Activated CD8-positive, alpha-beta T cell treated with anti-CD3 and anti-CD28 coated beads, Interleukin-2, amount 10 ng/mL, durations not matched to agents 7 days and 5 days (primary cell): ENCODE results near the gene MTFP1. TPM values are rescaled to one million over a fixed set of nuclear protein-coding genes. Genes with fewer than 3 reads are reported as not detected.
"Not testable (repeated sequence)": the region's sequence is repeated elsewhere in the genome, so short reads cannot be mapped to it uniquely, and the experiment has no call there.

Source experiments
- ATAC-seq: fragments of 150-1000 bp; cut with Tn5 transposase; one replicate; pipeline ENCODE4 v1.10.0; 2021; ENCODE audit warnings: moderate library complexity
- CTCF ChIA-PET: fragments of 350-600 bp; sonication (Branson Sonifier 250); formaldehyde crosslinking; loops from one replicate; lab custom pipeline; 2021; ENCODE audit warnings: antibody characterized with exemption; lab: Charles Lee
- POLR2A ChIA-PET: fragments of 350-600 bp; sonication (Branson Sonifier 250); formaldehyde crosslinking; loops from one replicate; lab custom pipeline; 2021; ENCODE audit warnings: antibody characterized with exemption; lab: Charles Lee
- DNase-seq: peaks from one replicate; pipeline ENCODE4 v3.0.0-alpha.2; 2020
- H3K27ac Mint-ChIP-seq: one replicate; pipeline ENCODE4 v1.8.0; 2021; ENCODE audit warnings: mild to moderate bottlenecking, mixed read lengths
- H3K27me3 Mint-ChIP-seq: one replicate; pipeline ENCODE4 v1.8.0; 2021; ENCODE audit warnings: low read depth, mixed read lengths
- H3K36me3 Mint-ChIP-seq: one replicate; pipeline ENCODE4 v1.8.0; 2021; ENCODE audit warnings: low read depth, mixed read lengths
- H3K4me1 Mint-ChIP-seq: one replicate; pipeline ENCODE4 v1.8.0; 2021; ENCODE audit warnings: low read depth, mixed read lengths
- H3K4me3 Mint-ChIP-seq: one replicate; pipeline ENCODE4 v1.8.0; 2021; ENCODE audit warnings: mild to moderate bottlenecking, mixed read lengths
- H3K9me3 Mint-ChIP-seq: one replicate; pipeline ENCODE4 v1.8.0; 2022; ENCODE audit warnings: mixed read lengths; ENCODE audit not compliant: insufficient read depth
- total RNA-seq, 2 experiments: library from RNA; stranded (reverse); gene quantifications; one replicate each; pipeline ENCODE4 v1.2.3, GENCODE V29; 2021

Gene MTFP1
- total RNA-seq, 2 experiments from 2014 or later = 67.4 to 68.0 TPM

DNA sequence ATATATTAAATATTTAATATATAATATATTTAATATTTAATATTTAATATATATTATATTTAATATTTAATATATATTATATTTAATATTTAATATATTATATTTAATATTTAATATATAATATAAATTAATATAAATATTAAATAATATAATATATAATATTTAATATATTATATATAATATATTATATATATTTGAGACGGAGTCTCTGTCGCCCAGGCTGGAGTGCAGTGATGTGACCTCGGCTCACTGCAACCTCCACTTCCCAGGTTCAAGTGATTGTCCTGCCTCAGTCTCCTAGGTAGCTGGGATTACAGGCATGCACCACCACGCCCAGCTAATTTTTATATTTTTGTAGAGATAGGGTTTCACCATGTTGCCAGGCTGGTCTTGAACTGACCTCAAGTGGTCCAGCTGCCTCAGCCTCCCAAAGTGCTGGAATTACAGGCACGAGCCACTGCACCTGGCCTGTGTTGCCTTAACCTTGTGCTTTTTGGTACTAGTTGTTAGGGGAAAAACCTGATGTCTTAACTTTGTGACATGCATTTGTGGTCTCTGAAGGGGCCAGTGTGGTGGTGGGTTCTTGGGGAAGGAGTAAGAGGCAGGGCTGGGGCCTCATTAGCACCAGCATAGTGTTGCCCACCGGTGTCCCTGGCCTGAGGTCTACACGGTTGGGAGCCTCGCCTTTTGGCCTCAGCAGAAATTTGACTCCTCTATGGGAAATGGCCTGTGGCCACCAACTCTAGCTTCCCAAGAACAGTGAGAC is 29.7 kb downstream of the MTFP1 start:
- POLR2A ChIA-PET = no interaction called here
- CTCF ChIA-PET = interaction anchor here (2.0 kb wide), 1 partner anchor 11 kb away, joined by 5 read pairs; no protein-coding TSS in a partner anchor
- H3K4me1 Mint-ChIP-seq = no peaks in the 10 kb centered on the region
- ATAC-seq (no peak), DNase-seq (no peak)
- no peak overlapping the region for H3K27ac Mint-ChIP-seq
- no peak overlapping the region for H3K4me3 Mint-ChIP-seq
- peaks cover 15% of the 10 kb centered on the region for H3K27me3 Mint-ChIP-seq
- H3K36me3 Mint-ChIP-seq = no peaks in the 10 kb centered on the region
- H3K9me3 Mint-ChIP-seq = no peaks in the 10 kb centered on the region

DNA sequence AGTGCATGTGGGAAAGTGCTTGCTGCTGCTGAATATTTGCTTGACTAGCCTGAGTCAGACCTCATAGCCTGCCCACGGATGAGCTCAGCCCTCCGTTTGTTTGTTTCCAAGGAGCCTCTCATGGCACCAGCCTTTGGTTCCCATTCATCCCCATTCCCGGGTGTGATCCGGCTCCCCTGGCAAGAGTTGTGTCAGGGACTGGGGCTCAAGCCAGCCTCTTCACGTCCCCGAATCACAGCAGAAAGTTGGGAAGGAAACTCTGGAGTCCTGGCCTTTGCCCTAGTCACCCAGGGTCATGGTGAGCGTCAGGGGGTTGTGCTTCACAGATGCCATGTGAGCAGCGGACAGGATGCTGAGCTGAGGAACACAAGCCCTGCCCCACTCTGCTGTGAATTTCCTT is 32.4 kb downstream of the MTFP1 start:
- Mint-ChIP-seq H3K4me3 (no peak overlapping the region), H3K27ac (no peak overlapping the region), H3K4me1 (no peaks in the 10 kb centered on the region), H3K9me3 (no peaks in the 10 kb centered on the region), H3K27me3 (peaks cover 7% of the 10 kb centered on the region), H3K36me3 (no peaks in the 10 kb centered on the region)
- CTCF ChIA-PET = interaction anchor here (2.4 kb wide), 1 partner anchor 12 kb away, joined by 6 read pairs; no protein-coding TSS in a partner anchor
- POLR2A ChIA-PET = no interaction called here
- DNase-seq (no peak), ATAC-seq (no peak)

DNA sequence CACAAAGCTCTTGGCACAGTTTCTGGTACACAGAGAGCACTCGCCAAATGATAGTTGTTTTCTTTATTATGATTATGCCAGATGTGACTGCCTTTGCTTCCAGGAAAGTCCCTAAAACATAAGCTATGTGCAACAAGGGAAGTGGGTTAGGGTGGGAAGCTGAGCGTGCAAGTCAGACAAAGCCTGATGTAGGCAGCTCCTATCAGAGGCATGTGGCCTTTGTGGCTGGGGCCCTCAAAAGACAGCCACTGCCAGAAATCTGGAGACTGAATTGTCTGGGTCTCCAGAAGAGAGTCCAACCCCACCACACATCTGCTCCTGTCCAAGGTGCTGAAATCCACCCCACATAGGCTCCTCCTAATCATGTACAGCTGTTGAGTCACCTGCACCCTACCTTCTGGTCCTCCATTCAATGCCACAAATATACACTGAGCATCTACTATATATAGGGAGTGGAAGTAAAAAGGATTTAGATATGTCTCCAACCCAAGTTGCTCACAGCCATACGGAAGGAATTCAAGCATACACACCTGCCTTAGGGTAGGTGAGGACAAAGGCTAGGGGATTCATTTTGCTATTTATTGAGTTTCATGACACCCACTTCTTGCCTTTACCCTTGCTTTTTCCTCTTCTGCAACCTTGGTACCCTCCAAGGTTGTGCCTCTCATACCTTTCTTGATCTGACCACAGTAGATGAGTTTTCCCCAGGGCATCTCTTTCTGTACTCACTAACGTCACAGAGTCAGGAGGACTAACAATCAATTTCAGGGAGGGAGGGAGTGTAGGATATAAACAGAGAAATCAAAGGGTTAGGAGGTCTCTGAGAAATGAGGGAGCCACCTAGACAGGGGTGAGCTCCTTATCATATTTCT is 33.8 kb downstream of the MTFP1 start:
- DNase-seq (peak; percentile 58), ATAC-seq (peak; percentile 36)
- no peaks in the 10 kb centered on the region for H3K36me3 Mint-ChIP-seq
- H3K4me3 Mint-ChIP-seq = no peak overlapping the region
- no peak overlapping the region for H3K27ac Mint-ChIP-seq
- H3K9me3 Mint-ChIP-seq = no peaks in the 10 kb centered on the region
- H3K27me3 Mint-ChIP-seq = peaks cover 3% of the 10 kb centered on the region
- POLR2A ChIA-PET = no interaction called here
- H3K4me1 Mint-ChIP-seq = no peaks in the 10 kb centered on the region
- CTCF ChIA-PET = interaction anchor here (1.1 to 1.3 kb wide), 4 partner anchors 12 to 27 kb away, joined by 3 read pairs; no protein-coding TSS in a partner anchor

DNA sequence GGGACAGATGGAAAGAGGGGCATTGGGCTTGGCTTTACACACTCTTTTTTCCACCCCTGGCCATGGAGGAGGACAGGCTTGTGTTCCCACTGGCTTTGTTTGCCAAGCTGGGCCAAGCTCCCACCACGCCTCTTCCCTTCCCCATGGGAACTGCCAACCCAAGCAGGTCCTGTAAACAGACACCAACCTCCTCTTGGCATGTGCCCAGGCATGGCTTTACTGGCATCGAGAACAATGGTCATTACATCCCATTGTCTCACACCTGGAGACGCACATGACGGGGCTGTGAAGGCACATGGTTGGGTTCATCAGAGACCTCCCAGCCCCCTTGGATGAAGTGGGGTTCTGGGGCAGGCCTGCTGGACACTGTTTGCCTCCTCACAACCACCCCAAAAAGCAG is 34.6 kb downstream of the MTFP1 start:
- H3K4me3 Mint-ChIP-seq = no peak overlapping the region
- ATAC-seq = no peak
- POLR2A ChIA-PET = no interaction called here
- DNase-seq = no peak
- no peak overlapping the region for H3K27ac Mint-ChIP-seq
- peaks cover 10% of the 10 kb centered on the region for H3K27me3 Mint-ChIP-seq
- CTCF ChIA-PET = interaction anchor here (1.3 kb wide), 1 partner anchor 26 kb away, joined by 3 read pairs; no protein-coding TSS in a partner anchor
- H3K36me3 Mint-ChIP-seq = no peaks in the 10 kb centered on the region
- no peaks in the 10 kb centered on the region for H3K9me3 Mint-ChIP-seq
- H3K4me1 Mint-ChIP-seq = no peaks in the 10 kb centered on the region

DNA sequence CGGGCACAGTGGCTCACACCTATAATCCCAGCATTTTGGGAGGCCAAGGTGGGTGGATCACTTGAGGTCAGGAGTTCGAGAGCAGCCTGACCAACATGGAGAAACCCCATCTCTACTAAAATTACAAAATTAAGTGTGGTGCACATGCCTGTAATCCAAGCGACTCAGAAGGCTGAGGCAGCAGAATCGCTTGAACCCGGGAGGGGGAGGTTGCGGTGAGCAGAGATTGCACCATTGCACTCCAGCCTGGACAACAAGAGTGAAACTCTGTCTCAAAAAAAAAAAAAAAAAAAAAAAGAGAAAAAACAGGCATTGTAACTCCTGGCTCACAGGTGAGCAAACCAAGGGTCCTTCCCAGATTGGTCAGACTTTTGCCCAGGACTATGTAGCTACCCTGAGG is 35.0 kb downstream of the MTFP1 start:
- H3K27ac Mint-ChIP-seq, POLR2A ChIA-PET, H3K4me1 Mint-ChIP-seq, H3K36me3 Mint-ChIP-seq, ATAC-seq, H3K9me3 Mint-ChIP-seq, DNase-seq, CTCF ChIA-PET, H3K4me3 Mint-ChIP-seq: not testable (repeated sequence)
- peaks cover 13% of the 10 kb centered on the region for H3K27me3 Mint-ChIP-seq

DNA sequence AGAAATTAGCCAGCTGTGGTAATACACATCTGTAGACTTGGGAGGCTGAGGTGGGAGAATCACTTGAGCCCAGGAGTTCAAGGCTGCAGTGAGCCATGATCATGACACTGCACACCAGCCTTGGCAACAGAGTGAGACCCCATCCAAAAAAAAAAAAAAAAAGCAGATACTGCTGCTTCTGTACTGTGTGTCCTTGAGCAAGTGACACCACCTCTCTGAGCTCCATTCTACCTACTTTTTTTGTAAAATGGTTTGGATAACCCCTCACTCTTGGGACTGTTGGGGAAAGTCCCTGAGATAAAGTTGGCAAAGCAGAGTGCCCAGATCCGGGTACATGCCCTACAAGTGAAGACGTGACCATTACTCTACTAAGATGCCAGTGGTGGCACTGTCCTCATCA is 43.6 kb downstream of the MTFP1 start:
- Mint-ChIP-seq H3K4me3 (no peak overlapping the region), H3K9me3 (no peaks in the 10 kb centered on the region), H3K27ac (no peak overlapping the region), H3K4me1 (peaks cover 19% of the 10 kb centered on the region), H3K27me3 (peaks cover 24% of the 10 kb centered on the region), H3K36me3 (no peaks in the 10 kb centered on the region)
- ChIA-PET POLR2A (no interaction called here), CTCF (no interaction called here)
- ATAC-seq (no peak), DNase-seq (no peak)

DNA sequence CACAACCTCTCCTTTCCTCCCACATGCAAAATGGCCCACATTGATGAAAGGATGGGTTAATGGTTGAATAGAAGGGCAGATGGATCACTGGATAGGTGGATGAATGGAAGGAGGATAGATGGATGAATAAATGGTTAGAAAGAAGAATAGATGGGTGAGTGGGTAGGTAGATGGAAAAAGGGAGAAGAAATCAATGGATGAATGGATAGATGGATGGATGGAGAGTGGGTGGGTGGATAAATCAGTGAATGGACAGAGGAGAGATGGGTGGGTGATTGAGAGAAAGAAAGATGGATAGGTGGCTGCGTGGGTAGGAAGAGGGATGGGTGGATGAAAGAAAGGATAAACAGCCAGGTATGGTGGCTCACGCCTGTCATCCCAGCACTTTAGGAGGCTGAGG is 45.1 kb downstream of the MTFP1 start:
- Mint-ChIP-seq H3K9me3 (no peaks in the 10 kb centered on the region), H3K4me3 (no peak overlapping the region), H3K36me3 (no peaks in the 10 kb centered on the region), H3K4me1 (peaks cover 21% of the 10 kb centered on the region), H3K27ac (peak overlapping the region; percentile 68), H3K27me3 (peaks cover 15% of the 10 kb centered on the region)
- ChIA-PET CTCF (interaction anchor here (1.1 kb wide), 1 partner anchor 15 kb away, joined by 4 read pairs; no protein-coding TSS in a partner anchor), POLR2A (no interaction called here)
- ATAC-seq = no peak
- no peak for DNase-seq

DNA sequence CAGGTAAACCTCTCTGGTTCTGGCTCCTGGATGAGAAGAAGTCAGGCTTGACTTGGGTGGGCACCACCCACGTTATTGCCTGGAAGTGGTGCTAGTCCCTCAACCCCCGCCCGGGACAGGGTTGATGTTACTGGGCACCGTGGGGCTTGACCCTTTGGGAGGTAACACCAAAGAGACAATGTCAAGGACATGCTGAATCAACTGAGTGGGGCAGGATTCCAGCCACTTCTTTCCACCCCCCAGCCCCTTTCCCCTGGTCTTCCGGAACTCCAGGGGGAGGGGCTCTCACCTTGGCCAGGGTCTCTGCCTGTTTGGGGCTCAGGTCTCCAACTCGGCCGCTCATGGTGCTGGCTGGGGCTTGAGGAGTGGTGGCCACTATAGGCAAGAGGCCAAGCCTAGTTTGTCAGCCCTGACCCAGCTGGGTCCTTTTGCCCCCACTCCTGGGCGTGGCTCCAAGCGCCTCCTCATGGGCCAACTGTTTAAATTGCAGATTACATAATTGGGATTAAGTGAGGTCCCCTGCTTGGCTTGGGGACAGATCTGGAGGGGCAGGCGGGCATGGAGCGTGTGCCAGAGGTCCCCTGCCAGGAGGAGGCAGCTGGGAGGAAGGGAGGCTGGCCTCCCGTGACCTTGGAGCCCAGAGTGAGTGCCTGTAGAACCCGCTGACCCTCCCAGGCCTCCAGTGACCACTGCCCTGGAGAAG is 46.2 kb downstream of the MTFP1 start, which contains the start of gene SEC14L3:
TSS of gene SEC14L3 (minus strand) at position 402 of the 703 bp plus-strand sequence. CDS start at position 343, 59 bp downstream.
- ChIA-PET POLR2A (no interaction called here), CTCF (interaction anchor here (1.1 kb wide), 1 partner anchor 14 kb away, joined by 4 read pairs; no protein-coding TSS in a partner anchor)
- ATAC-seq = no peak
- Mint-ChIP-seq H3K27me3 (peaks cover 12% of the 10 kb centered on the region), H3K27ac (no peak within 1 kb of the TSS), H3K9me3 (no peaks in the 10 kb centered on the region), H3K36me3 (no peaks in the 10 kb centered on the region), H3K4me1 (peaks cover 21% of the 10 kb centered on the region), H3K4me3 (no peak within 1 kb of the TSS)
- no peak for DNase-seq

DNA sequence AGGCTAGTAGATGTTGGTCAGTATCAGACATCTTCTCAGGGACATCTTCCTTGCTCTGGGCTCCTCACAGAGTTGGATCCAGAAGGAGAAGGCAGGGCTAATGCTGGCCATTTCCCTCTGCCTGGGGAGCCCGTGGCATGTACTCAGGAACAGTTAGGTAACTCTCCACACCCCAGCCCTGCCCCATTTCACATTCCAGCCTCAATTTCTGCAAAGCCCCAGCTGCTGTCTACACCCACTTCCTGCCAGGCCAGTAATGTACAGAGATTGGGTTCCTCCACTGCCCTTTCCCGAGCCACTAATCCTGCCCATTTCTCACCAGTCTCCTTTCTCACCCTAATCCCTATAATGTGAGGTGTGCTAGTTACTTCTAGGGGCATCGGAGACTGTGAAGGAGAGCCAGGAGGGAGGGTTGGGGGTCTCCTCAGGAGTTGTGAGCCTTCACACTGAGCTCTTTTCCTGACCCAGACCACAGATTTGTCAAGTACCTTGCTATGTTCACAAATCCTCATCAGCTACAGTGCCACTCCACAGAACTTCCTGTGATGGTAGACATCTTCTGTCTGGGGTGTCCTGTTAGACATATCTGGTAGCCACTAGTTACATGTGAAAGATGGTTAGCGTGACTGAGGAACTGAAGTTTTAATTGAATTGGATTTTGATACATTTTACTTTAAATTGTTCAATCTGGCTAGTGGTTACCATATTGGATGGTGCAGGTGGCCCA is 47.6 kb downstream of the MTFP1 start:
- no peak overlapping the region for H3K4me3 Mint-ChIP-seq
- ChIA-PET POLR2A (no interaction called here), CTCF (interaction anchor here (2.0 kb wide), 1 partner anchor 27 kb away, joined by 4 read pairs; no protein-coding TSS in a partner anchor)
- H3K9me3 Mint-ChIP-seq = no peaks in the 10 kb centered on the region
- H3K4me1 Mint-ChIP-seq = peaks cover 21% of the 10 kb centered on the region
- DNase-seq (no peak), ATAC-seq (no peak)
- peak overlapping the region; percentile 55 for H3K27ac Mint-ChIP-seq
- H3K36me3 Mint-ChIP-seq = no peaks in the 10 kb centered on the region
- peaks cover 8% of the 10 kb centered on the region for H3K27me3 Mint-ChIP-seq

DNA sequence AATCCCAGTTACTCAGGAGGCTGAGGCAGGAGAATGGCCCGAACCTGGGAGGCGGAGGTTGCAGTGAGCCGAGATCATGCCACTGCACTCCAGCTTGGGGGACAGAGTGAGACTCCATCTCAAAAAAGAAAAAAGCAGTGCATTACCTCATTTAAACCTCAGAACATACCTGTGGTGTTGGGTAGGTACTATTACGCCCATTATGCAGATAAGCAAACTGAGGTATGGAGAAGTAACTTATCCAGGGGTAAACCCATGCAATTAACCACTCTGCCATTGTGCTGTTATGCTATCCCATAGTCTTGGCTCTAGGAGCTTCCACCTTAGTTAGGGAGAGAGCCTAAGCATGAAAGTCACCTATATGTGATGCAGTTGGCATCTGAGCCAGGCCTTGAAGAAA is 48.6 kb downstream of the MTFP1 start:
- peaks cover 8% of the 10 kb centered on the region for H3K27me3 Mint-ChIP-seq
- H3K4me3 Mint-ChIP-seq = no peak overlapping the region
- no peak overlapping the region for H3K27ac Mint-ChIP-seq
- ChIA-PET CTCF (interaction anchor here (2.0 kb wide), 1 partner anchor 28 kb away, joined by 4 read pairs; no protein-coding TSS in a partner anchor), POLR2A (no interaction called here)
- no peaks in the 10 kb centered on the region for H3K36me3 Mint-ChIP-seq
- DNase-seq = no peak
- ATAC-seq = no peak
- H3K9me3 Mint-ChIP-seq = no peaks in the 10 kb centered on the region
- H3K4me1 Mint-ChIP-seq = peaks cover 21% of the 10 kb centered on the region
